GM12891 (cell line): ENCODE results near the gene CYP2A6.

ENCODE experiments used
- DNase-seq: peaks from one replicate; pipeline ENCODE4 v3.0.0; 2011; ENCODE audit warnings: low spot score; ENCODE audit not compliant: insufficient read length
- FAIRE-seq: peaks from 2 replicates; lab custom pipeline; 2011; peaks lifted over from hg19 to GRCh38; lab: Jason Lieb, UNC
- PAX5 ChIP-seq: IDR thresholded peaks from 2 replicates; pipeline ENCODE4 v1.6.1; 2011; ENCODE audit warnings: low read length, moderate library complexity, mild to moderate bottlenecking; ENCODE audit not compliant: insufficient read depth, severe bottlenecking
- POLR2A ChIP-seq: IDR thresholded peaks from 2 replicates; pipeline ENCODE4 v1.6.1; 2011; ENCODE audit warnings: low read depth, low read length, control low read depth
- POLR2AphosphoS5 ChIP-seq: IDR thresholded peaks from 2 replicates; pipeline ENCODE4 v1.6.1; 2011; ENCODE audit warnings: low read depth, low read length, control low read depth
- POU2F2 ChIP-seq: IDR thresholded peaks from 2 replicates; pipeline ENCODE4 v1.6.1; 2011; ENCODE audit warnings: low read depth, mild to moderate bottlenecking, control low read depth, low read length, moderate library complexity
- SPI1 ChIP-seq: IDR thresholded peaks from 2 replicates; pipeline ENCODE4 v1.6.1; 2011; ENCODE audit warnings: low read depth, low read length, control low read depth
- TAF1 ChIP-seq: IDR thresholded peaks from 2 replicates; pipeline ENCODE4 v1.6.1; 2011; ENCODE audit warnings: low read depth, low read length, control low read depth

The CYP2A6 gene

DNA sequence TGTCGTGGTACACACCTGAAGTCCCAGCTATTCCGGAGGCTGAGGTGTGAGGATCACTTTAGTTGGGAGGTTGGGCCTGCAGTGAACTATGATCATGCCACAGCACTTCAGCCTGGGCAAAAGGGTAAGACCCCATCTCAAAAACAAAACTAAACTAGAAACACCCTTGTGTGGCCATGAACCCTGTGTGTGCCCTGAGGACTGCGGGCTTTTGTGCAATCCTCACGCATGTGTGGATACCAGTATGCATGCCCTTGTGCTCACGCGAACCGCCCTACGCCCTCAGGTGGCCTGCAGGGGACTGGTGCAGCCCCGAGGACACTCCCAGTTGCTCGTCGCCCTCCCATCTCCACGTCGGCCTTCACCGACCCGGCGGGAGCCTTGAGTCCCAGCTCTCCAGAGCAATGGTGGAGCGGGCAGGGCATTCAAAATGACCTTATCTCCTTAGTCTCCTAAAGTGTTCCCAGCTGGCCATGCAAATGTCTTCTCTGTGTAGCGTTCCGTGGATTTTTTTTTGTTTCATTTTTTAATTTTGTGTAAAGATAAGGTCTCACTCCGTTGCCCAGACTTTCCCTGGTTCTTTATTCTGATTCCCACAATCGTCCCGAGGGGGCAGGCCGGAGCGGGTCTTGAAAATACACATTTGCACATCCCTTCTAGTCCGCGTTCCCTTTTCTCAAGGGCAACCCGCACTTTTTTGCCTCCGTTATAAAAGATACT, 52.1 kb downstream of the CYP2A6 start:
- DNase-seq: peak; percentile 74
- peak; percentile 84; the same call in 1 of the 2 replicates for TF ChIP-seq POU2F2
- TF ChIP-seq SPI1: no peak
- TF ChIP-seq PAX5: no peak
- no peak; the same call in 1 of the 2 replicates for TF ChIP-seq TAF1
- peak; percentile 61; the same call in 1 of the 2 replicates for TF ChIP-seq POLR2AphosphoS5
- TF ChIP-seq POLR2A: peak; percentile 73
- no peak for FAIRE-seq

DNA sequence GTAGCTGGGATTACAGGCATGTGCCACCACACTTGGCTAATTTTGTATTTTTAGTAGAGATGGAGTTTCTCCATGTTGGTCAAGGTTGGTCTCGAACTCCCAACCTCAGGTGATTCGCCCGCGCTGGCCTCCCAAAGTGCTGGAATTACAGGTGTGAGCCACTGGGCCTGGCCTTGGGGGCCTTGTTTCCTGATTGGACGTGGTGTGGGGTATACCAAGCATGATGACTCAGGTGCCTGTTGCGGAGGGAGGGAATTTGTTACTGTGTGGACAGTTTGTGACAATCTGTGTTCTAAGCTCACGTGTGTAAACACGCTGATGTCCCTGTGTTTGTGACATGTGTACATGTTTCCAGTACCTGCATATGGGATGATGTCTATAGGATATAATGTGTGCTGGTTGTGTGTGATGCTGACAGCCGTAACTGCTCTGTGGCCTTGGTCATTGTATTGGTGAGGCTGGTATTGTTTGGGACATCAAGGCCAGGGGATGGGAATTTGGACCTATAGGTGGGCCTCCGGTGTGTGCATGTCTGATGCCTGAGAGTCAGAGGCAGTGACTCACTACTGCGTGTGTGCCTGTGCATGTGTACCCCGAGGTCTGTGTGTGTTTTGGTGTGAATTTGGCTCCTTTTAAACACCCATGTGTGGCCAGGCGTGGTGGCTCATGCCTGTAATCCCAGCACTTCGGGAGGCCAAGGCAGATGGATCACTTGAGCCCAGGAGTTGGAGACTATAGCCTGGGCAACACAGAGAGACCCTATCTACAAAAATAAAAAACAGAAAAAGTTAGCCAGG, 52.9 kb downstream of the CYP2A6 start:
- no peak for DNase-seq
- no peak for FAIRE-seq
- TF ChIP-seq POU2F2 (no peak), POLR2AphosphoS5 (no peak), TAF1 (no peak), PAX5 (no peak), POLR2A (no peak), SPI1 (no peak)
